Keratinocyte (primary cell): Measurements from ENCODE around the gene CCDC85C. TPM values are rescaled to one million over a fixed set of nuclear protein-coding genes. Genes with fewer than 3 reads are reported as not detected.

Source experiments
- DNase-seq: peaks from one replicate; pipeline ENCODE4 v3.0.0-alpha.2; 2011; ENCODE audit warnings: low read depth, missing footprints, low spot score
- FAIRE-seq: peaks from 2 replicates; lab custom pipeline; 2011; peaks lifted over from hg19 to GRCh38; lab: Jason Lieb, UNC
- H2AFZ ChIP-seq: 2 replicates; pipeline ENCODE4 v1.6.0; 2012; ENCODE audit warnings: low read length, control low read depth, inconsistent platforms; ENCODE audit not compliant: control insufficient read depth
- H3K27ac ChIP-seq: 2 replicates; pipeline ENCODE4 v1.5.1; 2011; ENCODE audit warnings: low read length; ENCODE audit not compliant: control insufficient read depth, insufficient read depth
- H3K27me3 ChIP-seq: 3 replicates; pipeline ENCODE4 v1.6.0; 2011; ENCODE audit warnings: low read length; ENCODE audit not compliant: control insufficient read depth, insufficient read depth; ENCODE audit errors: extremely low read depth
- H3K36me3 ChIP-seq, 2 experiments: 2 replicates in 1 of 2; 3 replicates in 1 of 2; pipeline ENCODE4 v1.5.1; 2011; ENCODE audit warnings: low read length in 2 of 2, mild to moderate bottlenecking in 1 of 2; ENCODE audit not compliant: control insufficient read depth in 2 of 2, insufficient read depth in 2 of 2; ENCODE audit errors: extremely low read depth in 1 of 2
- H3K4me1 ChIP-seq: 3 replicates; pipeline ENCODE4 v1.5.1; 2011; ENCODE audit warnings: low read length; ENCODE audit not compliant: control insufficient read depth, insufficient read depth; ENCODE audit errors: extremely low read depth
- H3K4me2 ChIP-seq: 3 replicates; pipeline ENCODE4 v1.6.0; 2011; ENCODE audit warnings: low read depth, low read length; ENCODE audit not compliant: control insufficient read depth, insufficient read depth; ENCODE audit errors: extremely low read depth
- H3K4me3 ChIP-seq, 3 experiments: fragments of 200-600 bp in 1 of 3; sonication (generic) in 1 of 3; 2 replicates in 2 of 3; 3 replicates in 1 of 3; pipeline ENCODE4 v1.5.1; 2011 to 2016; ENCODE audit warnings: low read length in 3 of 3, mild to moderate bottlenecking in 3 of 3, control low read depth in 2 of 3, inconsistent platforms in 1 of 3, low read depth in 1 of 3, mixed read lengths in 1 of 3, mixed run types in 1 of 3, moderate library complexity in 1 of 3; ENCODE audit not compliant: control insufficient read depth in 2 of 3, insufficient read depth in 2 of 3; ENCODE audit errors: extremely low read depth in 1 of 3
- H3K79me2 ChIP-seq: 2 replicates; pipeline ENCODE4 v1.6.0; 2012; ENCODE audit warnings: low read length; ENCODE audit not compliant: control insufficient read depth, insufficient read depth
- H3K9ac ChIP-seq: 3 replicates; pipeline ENCODE4 v1.6.0; 2011; ENCODE audit warnings: low read length; ENCODE audit not compliant: control insufficient read depth, insufficient read depth; ENCODE audit errors: extremely low read depth
- H3K9me1 ChIP-seq: 3 replicates; pipeline ENCODE4 v1.6.0; 2011; ENCODE audit warnings: low read length; ENCODE audit not compliant: control insufficient read depth, insufficient read depth; ENCODE audit errors: extremely low read depth
- H3K9me3 ChIP-seq: 2 replicates; pipeline ENCODE4 v1.5.1; 2012; ENCODE audit warnings: low read depth, low read length; ENCODE audit not compliant: control insufficient read depth
- H4K20me1 ChIP-seq: 3 replicates; pipeline ENCODE4 v1.6.0; 2011; ENCODE audit warnings: low read length; ENCODE audit not compliant: control insufficient read depth, insufficient read depth; ENCODE audit errors: extremely low read depth
- CTCF ChIP-seq, 3 experiments: IDR thresholded peaks in 1 of 3; conservative IDR thresholded peaks in 1 of 3; optimal IDR thresholded peaks in 1 of 3; 2 replicates in 2 of 3; 3 replicates in 1 of 3; pipeline versions ENCODE3 to v1.5.1; 2011; ENCODE audit warnings: low read length in 3 of 3, mild to moderate bottlenecking in 3 of 3, moderate library complexity in 2 of 3, control low read depth in 1 of 3, inconsistent platforms in 1 of 3; ENCODE audit not compliant: insufficient read depth in 2 of 3; ENCODE audit errors: extremely low read depth in 1 of 3
- EZH2 ChIP-seq: IDR thresholded peaks from one replicate; pipeline ENCODE4 v1.6.1; 2012; ENCODE audit warnings: inconsistent platforms, mild to moderate bottlenecking, low read length, moderate library complexity
- dilution Hi-C: fragments of 300-500 bp; cut with MboI; formaldehyde crosslinking; loops from one replicate; pipeline ENCODE4 v1.7.0; 2020; ENCODE audit warnings: low sequenced_read_pairs; ENCODE audit not compliant: extremely low pct_ligation_motif_present
- polyA plus RNA-seq, 5 experiments: library from polyadenylated mRNA; depleted of rRNA in 3 of 5; stranded (reverse) in 3 of 5; stranded (forward) in 1 of 5; unstranded in 1 of 5; fragments of >200 nt; gene quantifications; 1 replicate in 1 of 5; 2 replicates in 3 of 5; 3 replicates in 1 of 5; pipeline versions ENCODE4 v1.2.1 to v1.2.3, GENCODE V29; 2011 to 2012; ENCODE audit warnings: missing spikeins in 2 of 5, low read depth in 1 of 5, low replicate concordance in 1 of 5

Gene CCDC85C
- polyA plus RNA-seq, 1 donor (not counting 4 experiments of a cell fraction or from before 2014, with no cell fraction given) = 13.2 TPM

DNA sequence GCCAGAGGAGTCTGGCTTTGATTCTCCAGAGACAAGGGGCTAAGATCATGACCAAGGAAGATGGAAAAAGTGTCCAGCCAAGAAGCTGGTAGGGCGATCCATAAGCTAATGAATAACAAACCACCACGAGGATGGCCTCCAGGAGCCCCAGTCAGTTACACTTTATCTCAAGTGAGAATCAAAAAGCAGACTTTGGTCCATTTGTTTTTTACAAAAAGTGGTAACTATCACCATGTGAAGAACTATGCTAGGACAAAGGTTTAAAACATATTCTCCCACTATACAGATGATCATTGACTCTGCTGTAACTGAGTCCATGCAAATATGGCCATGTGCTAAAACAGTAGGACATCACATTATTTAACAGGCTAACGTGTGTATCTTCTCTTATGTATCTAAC is 137.2 kb downstream of the CCDC85C start:
- no peak overlapping the region for H3K4me3 ChIP-seq
- DNase-seq (no peak), FAIRE-seq (no peak)
- TF ChIP-seq EZH2 (no peak), CTCF (optimal IDR thresholded peaks at IDR 0.05 in 1 of 3, IDR thresholded peaks at IDR 0.05 in 1 of 3, conservative IDR thresholded peaks at IDR 0.05 in 1 of 3; ENCODE audit: extremely low read depth in 1 of 3, insufficient read depth in 2 of 3, low read length in 3 of 3) (no peak)
- H3K4me1 ChIP-seq = peaks cover 10% of the 10 kb centered on the region
- dilution Hi-C loops = no loop called here
- H3K27ac ChIP-seq = no peak overlapping the region
- H3K79me2 ChIP-seq = peaks cover 58% of the 10 kb centered on the region
- peaks cover 7 to 25% of the 10 kb centered on the region in 2 experiments for H3K36me3 ChIP-seq
- no peaks in the 10 kb centered on the region for H3K9me1 ChIP-seq
- H3K9me3 ChIP-seq = no peaks in the 10 kb centered on the region
- H3K4me2 ChIP-seq = no peak overlapping the region
- no peaks in the 10 kb centered on the region for H3K27me3 ChIP-seq
- H4K20me1 ChIP-seq = peaks cover 4% of the 10 kb centered on the region
- H2AFZ ChIP-seq = no peak overlapping the region
- H3K9ac ChIP-seq = no peak overlapping the region

DNA sequence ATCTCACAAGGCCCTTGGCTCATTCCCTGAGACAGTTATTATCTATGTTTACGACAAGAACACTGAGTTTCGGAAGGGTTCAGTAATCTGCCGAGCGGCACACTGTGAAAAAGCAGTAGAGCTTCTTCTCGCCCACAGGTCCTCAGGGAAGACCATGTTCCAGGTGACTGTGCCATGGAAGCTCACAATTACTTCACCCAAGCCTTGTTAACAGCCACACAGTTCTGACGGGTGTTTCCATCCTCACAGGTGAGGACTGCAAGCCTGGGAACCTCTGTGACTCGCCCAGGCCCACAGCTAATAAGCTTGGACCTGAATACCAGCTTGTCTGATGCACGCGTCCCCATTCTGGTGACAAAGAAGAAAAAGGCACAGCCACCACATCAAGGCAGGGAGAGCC is 138.7 kb downstream of the CCDC85C start:
- Histone ChIP-seq H3K4me1 (peaks cover 24% of the 10 kb centered on the region), H2AFZ (no peak overlapping the region), H4K20me1 (no peaks in the 10 kb centered on the region), H3K27ac (no peak overlapping the region), H3K9ac (no peak overlapping the region), H3K4me2 (no peak overlapping the region), H3K27me3 (no peaks in the 10 kb centered on the region), H3K9me3 (no peaks in the 10 kb centered on the region), H3K36me3 (peaks cover 8 to 32% of the 10 kb centered on the region in 2 experiments), H3K9me1 (no peaks in the 10 kb centered on the region), H3K4me3 (no peak overlapping the region), H3K79me2 (peaks cover 43% of the 10 kb centered on the region)
- DNase-seq = no peak
- no peak for TF ChIP-seq CTCF (optimal IDR thresholded peaks at IDR 0.05 in 1 of 3, IDR thresholded peaks at IDR 0.05 in 1 of 3, conservative IDR thresholded peaks at IDR 0.05 in 1 of 3; ENCODE audit: extremely low read depth in 1 of 3, insufficient read depth in 2 of 3, low read length in 3 of 3)
- no peak for TF ChIP-seq EZH2
- dilution Hi-C loops = no loop called here
- FAIRE-seq = no peak
